GM08714 (cell line): Measurements from ENCODE around the gene CCDC82.

Experiments
- H3K4me3 ChIP-seq: fragments of 200-500 bp; sonication (Bioruptor generic); 2 replicates; pipeline ENCODE4 v1.5.1; 2014; ENCODE audit warnings: mild to moderate bottlenecking, low read length, inconsistent platforms
- ZNF274 ChIP-seq: IDR thresholded peaks from 2 replicates; pipeline ENCODE4 v1.6.1; 2012; ENCODE audit warnings: mild to moderate bottlenecking, low read depth, low read length

Gene CCDC82

GRCh38 chr11:96329419-96329818 lies 60.3 kb downstream of the CCDC82 start:
- no peak overlapping the region for H3K4me3 ChIP-seq
- no peak for TF ChIP-seq ZNF274

GRCh38 chr11:96328395-96329010 lies 61.2 kb downstream of the CCDC82 start:
- no peak overlapping the region for H3K4me3 ChIP-seq
- TF ChIP-seq ZNF274: no peak

- H3K4me3 ChIP-seq: no peak overlapping the region
- no peak for TF ChIP-seq ZNF274
These were observed 62.8 kb downstream of the CCDC82 start for GRCh38 chr11:96326959-96327358.

- H3K4me3 ChIP-seq: no peak overlapping the region
- TF ChIP-seq ZNF274: no peak
These were observed 64.8 kb downstream of the CCDC82 start for GRCh38 chr11:96324912-96325311.

GRCh38 chr11:96323642-96323985 lies 66.1 kb downstream of the CCDC82 start:
- no peak for TF ChIP-seq ZNF274
- no peak overlapping the region for H3K4me3 ChIP-seq

GRCh38 chr11:96322775-96323641 lies 66.7 kb downstream of the CCDC82 start:
- TF ChIP-seq ZNF274: no peak
- no peak overlapping the region for H3K4me3 ChIP-seq

GRCh38 chr11:96321091-96321490 lies 68.6 kb downstream of the CCDC82 start:
- H3K4me3 ChIP-seq: no peak overlapping the region
- no peak for TF ChIP-seq ZNF274

- no peak for TF ChIP-seq ZNF274
- H3K4me3 ChIP-seq: no peak overlapping the region
These were observed 69.6 kb downstream of the CCDC82 start for GRCh38 chr11:96319898-96320656.

GRCh38 chr11:96318850-96319249 lies 70.9 kb downstream of the CCDC82 start:
- no peak overlapping the region for H3K4me3 ChIP-seq
- TF ChIP-seq ZNF274: no peak

- TF ChIP-seq ZNF274: no peak
- no peak overlapping the region for H3K4me3 ChIP-seq
These were observed 71.3 kb downstream of the CCDC82 start for GRCh38 chr11:96318399-96318798.

- no peak for TF ChIP-seq ZNF274
- H3K4me3 ChIP-seq: no peak overlapping the region
These were observed 71.7 kb downstream of the CCDC82 start for GRCh38 chr11:96317985-96318384.

GRCh38 chr11:96317571-96317970 lies 72.1 kb downstream of the CCDC82 start:
- no peak overlapping the region for H3K4me3 ChIP-seq
- TF ChIP-seq ZNF274: no peak

- TF ChIP-seq ZNF274: no peak
These were observed 72.8 kb downstream of the CCDC82 start for GRCh38 chr11:96316869-96317268.

GRCh38 chr11:96315476-96315875 lies 74.2 kb downstream of the CCDC82 start:
- TF ChIP-seq ZNF274: no peak
- no peak overlapping the region for H3K4me3 ChIP-seq

More at GRCh38 chr11:96316869-96317268, 72.8 kb downstream of the CCDC82 start:
- no peak overlapping the region for H3K4me3 ChIP-seq

GRCh38 chr11:96314326-96315020 lies 75.2 kb downstream of the CCDC82 start:
- no peak for TF ChIP-seq ZNF274
- H3K4me3 ChIP-seq: no peak overlapping the region
